Stimulated activated effector memory CD8-positive, alpha-beta T cell treated with anti-CD3 and anti-CD28 coated beads, Interleukin-12 subunit alpha, Interleukin-12 subunit beta, amount 100 ng/mL, for 72 hours (primary cell): ENCODE measurements around the gene KCTD4.
A peak's percentile ranks its signal among the peaks of the same experiment; 100 is the strongest.
"Not testable (repeated sequence)": the region's sequence is repeated elsewhere in the genome, so short reads cannot be mapped to it uniquely, and the experiment has no call there.

Experiments
- ATAC-seq: fragments of 150-1000 bp; cut with Tn5 transposase; 2 replicates; pipeline ENCODE4 v1.10.0; 2021
- DNase-seq, 2 donors: peaks; one replicate each; pipeline ENCODE4 v3.0.0; 2021 to 2022; ENCODE audit warnings: low spot score in 2 of 2
- H3K27ac Mint-ChIP-seq: one replicate; pipeline ENCODE4 v1.8.0; 2022; ENCODE audit warnings: mild to moderate bottlenecking, mixed read lengths
- H3K36me3 Mint-ChIP-seq: one replicate; pipeline ENCODE4 v1.8.0; 2022; ENCODE audit warnings: mild to moderate bottlenecking, mixed read lengths
- H3K4me1 Mint-ChIP-seq: one replicate; pipeline ENCODE4 v1.8.0; 2022; ENCODE audit warnings: mixed read lengths
- H3K4me3 Mint-ChIP-seq: one replicate; pipeline ENCODE4 v1.8.0; 2022; ENCODE audit warnings: mild to moderate bottlenecking, mixed read lengths
- H3K9me3 Mint-ChIP-seq: one replicate; pipeline ENCODE4 v1.8.0; 2022; ENCODE audit warnings: mixed read lengths

KCTD4 gene

GRCh38 chr13:45200701-45201232, at the start of gene KCTD4:
Gene KCTD4 (minus strand): TSS chr13:45201045. CDS start chr13:45194567, 6,478 bp downstream.
- no peaks in the 10 kb centered on the region for H3K9me3 Mint-ChIP-seq
- no peak within 1 kb of the TSS for H3K4me3 Mint-ChIP-seq
- peaks cover 11% of the 10 kb centered on the region for H3K36me3 Mint-ChIP-seq
- no peak within 1 kb of the TSS for H3K27ac Mint-ChIP-seq
- peaks cover 20% of the 10 kb centered on the region for H3K4me1 Mint-ChIP-seq
- DNase-seq (no peak), ATAC-seq (no peak)

- Mint-ChIP-seq H3K36me3 (peaks cover 26% of the 10 kb centered on the region), H3K4me1 (no peaks in the 10 kb centered on the region), H3K9me3 (no peaks in the 10 kb centered on the region), H3K27ac (no peak overlapping the region), H3K4me3 (no peak overlapping the region)
- ATAC-seq (no peak), DNase-seq (no peak)
Observed at GRCh38 chr13:45249662-45250061, 48.8 kb upstream of the KCTD4 start.

DNA sequence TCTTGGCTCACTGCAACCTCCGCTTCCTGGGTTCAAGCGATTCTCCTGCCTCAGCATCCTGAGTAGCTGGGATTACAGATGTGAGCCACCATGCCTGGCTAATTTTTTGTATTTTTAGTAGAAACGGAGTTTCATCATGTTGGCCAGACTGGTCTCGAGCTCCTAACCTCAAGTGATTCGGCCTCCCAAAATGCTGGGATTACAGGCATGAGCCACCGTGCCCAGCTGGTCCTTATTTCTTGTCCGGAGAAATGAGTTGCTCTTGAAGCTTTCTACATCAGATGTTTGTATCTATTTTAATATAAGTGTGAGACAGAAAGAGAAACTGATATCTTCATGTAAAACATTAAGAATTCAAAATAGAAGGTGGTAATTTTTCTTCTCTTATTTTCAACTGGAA, 43.9 kb upstream of the KCTD4 start:
- not testable (repeated sequence) for H3K4me1 Mint-ChIP-seq, H3K4me3 Mint-ChIP-seq, H3K9me3 Mint-ChIP-seq, DNase-seq, H3K36me3 Mint-ChIP-seq, H3K27ac Mint-ChIP-seq, ATAC-seq

DNA sequence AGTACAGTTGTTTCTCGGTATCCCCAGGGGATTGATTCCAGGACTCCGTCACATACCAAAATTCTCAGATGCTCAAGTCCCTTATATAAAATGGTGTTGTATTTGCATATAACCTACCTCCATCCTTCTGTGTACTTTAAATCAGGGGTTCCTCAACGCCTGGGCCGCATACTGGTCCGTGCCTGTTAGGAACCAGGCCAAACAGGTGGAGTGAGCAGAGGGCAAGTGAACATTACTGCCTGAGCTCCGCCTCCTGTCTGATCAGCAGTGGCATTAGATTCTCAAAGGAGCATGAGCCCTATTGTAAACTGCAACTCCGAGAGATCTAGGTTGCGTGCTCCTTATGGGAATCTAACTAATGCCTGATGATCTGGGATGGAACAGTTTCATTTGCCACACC, 42.2 kb upstream of the KCTD4 start:
- DNase-seq (no peak), ATAC-seq (no peak)
- H3K4me3 Mint-ChIP-seq, result no peak overlapping the region
- no peaks in the 10 kb centered on the region for H3K36me3 Mint-ChIP-seq
- no peaks in the 10 kb centered on the region for H3K4me1 Mint-ChIP-seq
- H3K27ac Mint-ChIP-seq, result no peak overlapping the region
- H3K9me3 Mint-ChIP-seq, result no peaks in the 10 kb centered on the region

GRCh38 chr13:45242524-45242923, 41.7 kb upstream of the KCTD4 start:
- Mint-ChIP-seq H3K9me3 (no peaks in the 10 kb centered on the region), H3K4me3 (no peak overlapping the region), H3K27ac (no peak overlapping the region), H3K4me1 (no peaks in the 10 kb centered on the region), H3K36me3 (no peaks in the 10 kb centered on the region)
- DNase-seq, result no peak
- no peak for ATAC-seq

DNA sequence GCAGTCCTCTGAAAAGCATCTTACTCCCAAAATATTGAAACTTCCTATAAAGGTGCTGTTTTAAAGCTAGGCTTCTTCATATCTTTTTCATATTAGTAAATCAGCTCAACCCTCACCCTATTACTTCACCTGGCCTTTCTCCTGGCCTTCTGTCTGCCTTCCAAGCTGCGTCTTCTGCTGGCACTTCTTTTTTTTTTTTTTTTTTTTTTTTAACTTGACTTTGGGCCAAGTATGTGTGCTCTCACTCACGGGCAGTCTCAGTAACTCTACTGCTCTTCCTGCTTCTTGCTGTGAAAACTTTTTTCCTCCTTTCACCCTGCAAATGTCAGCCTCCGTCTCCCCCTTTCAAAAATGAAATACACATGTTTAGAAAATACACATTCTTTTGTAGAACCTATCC, 41.2 kb upstream of the KCTD4 start:
- no peak overlapping the region for H3K4me3 Mint-ChIP-seq

GRCh38 chr13:45240143-45240542, 39.3 kb upstream of the KCTD4 start:
- DNase-seq (no peak), ATAC-seq (no peak)
- Mint-ChIP-seq H3K36me3 (no peaks in the 10 kb centered on the region), H3K9me3 (no peaks in the 10 kb centered on the region), H3K27ac (no peak overlapping the region), H3K4me3 (no peak overlapping the region), H3K4me1 (no peaks in the 10 kb centered on the region)

More for the DNA sequence above, 41.2 kb upstream of the KCTD4 start:
- DNase-seq (no peak), ATAC-seq (no peak)
- H3K36me3 Mint-ChIP-seq, result no peaks in the 10 kb centered on the region
- H3K4me1 Mint-ChIP-seq, result no peaks in the 10 kb centered on the region
- H3K27ac Mint-ChIP-seq, result no peak overlapping the region
- no peaks in the 10 kb centered on the region for H3K9me3 Mint-ChIP-seq

DNA sequence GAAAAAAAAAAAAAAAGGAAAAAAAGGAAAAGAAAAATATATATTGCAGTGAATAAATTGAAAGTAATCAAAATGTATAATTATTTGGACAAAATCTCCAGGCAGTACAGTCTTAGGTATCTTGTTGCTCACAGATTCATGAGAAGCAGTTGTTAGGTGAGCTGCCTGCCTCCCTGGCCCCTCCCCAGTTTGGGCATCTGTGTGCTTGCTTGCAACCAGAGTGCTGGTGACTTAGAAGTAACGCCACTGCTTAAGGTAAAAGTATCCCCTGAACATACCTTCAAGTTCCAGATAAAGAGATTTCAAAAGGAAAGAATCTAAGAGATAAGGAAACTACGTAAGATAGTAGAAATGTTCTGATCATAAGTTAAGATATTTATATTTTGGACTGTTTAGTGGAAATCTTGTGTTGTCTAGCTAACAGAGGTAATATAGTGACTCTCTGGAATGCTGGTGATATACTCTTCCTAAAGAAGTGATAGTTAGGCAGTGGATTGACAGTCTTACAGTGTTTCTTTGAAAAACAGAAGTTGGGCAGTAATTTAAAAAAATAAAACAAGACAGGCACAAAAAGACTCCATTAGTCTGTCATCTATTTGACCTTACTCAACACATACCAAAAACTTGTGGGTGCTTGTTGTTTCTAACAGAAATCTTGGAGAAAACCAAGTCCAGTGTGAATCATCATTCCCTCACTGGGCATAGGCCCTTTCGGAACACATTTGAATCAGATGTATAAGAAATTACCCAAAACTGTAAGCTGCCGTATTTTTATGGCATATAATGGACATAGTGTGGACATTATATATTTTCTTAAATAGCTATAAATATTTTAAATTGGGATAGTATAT, 38.3 kb upstream of the KCTD4 start:
- no peaks in the 10 kb centered on the region for H3K9me3 Mint-ChIP-seq
- H3K4me3 Mint-ChIP-seq, result no peak overlapping the region

DNA sequence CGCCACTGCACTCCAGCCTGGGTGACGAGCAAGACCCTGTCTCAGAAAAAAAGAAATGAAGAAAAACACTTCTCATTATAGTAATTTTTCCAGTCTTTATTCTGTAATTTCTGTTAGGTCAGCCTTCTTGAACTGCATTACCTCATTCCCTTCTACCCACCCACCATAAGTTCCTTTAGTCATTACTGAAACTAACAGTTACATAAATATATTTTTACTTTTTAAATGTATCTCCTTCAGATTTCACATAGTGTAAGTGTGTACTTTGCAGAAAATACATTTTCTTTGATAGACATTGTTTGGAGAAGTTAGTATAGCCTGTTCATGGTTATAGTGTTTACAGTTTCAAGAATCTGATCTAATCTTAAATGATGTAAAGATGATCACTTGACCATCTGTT, 31.7 kb upstream of the KCTD4 start:
- Mint-ChIP-seq H3K27ac (no peak overlapping the region), H3K9me3 (no peaks in the 10 kb centered on the region), H3K4me3 (no peak overlapping the region), H3K36me3 (peaks cover 6% of the 10 kb centered on the region), H3K4me1 (no peaks in the 10 kb centered on the region)
- ATAC-seq, result no peak
- no peak for DNase-seq

More for the DNA sequence above, 38.3 kb upstream of the KCTD4 start:
- DNase-seq (no peak), ATAC-seq (no peak)
- no peaks in the 10 kb centered on the region for H3K4me1 Mint-ChIP-seq
- no peaks in the 10 kb centered on the region for H3K36me3 Mint-ChIP-seq
- H3K27ac Mint-ChIP-seq, result no peak overlapping the region

- no peak for DNase-seq
- ATAC-seq, result no peak
- H3K27ac Mint-ChIP-seq, result no peak overlapping the region
- peaks cover 6% of the 10 kb centered on the region for H3K36me3 Mint-ChIP-seq
- H3K4me3 Mint-ChIP-seq, result no peak overlapping the region
- no peaks in the 10 kb centered on the region for H3K4me1 Mint-ChIP-seq
- no peaks in the 10 kb centered on the region for H3K9me3 Mint-ChIP-seq
Observed at GRCh38 chr13:45231722-45232121, 30.9 kb upstream of the KCTD4 start.

DNA sequence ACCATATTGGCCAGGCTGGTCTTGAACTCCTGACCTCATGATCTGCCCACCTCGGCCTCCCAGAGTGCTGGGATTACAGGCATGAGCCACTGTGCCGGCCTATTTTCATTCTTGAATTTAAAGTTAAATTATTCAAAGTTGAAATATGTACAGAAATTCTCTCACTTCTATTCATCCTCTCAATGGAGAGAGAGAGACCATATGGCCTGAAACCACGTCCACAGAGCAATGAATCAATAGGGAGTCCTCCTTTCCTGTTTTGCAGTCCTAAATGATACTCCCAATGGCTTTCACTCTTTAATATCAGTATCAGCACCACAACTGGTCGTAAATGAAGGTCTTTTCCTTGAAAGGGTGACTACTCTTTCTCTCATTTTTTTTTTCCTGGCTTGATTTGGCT, 30.5 kb upstream of the KCTD4 start:
- Mint-ChIP-seq H3K4me3 (no peak overlapping the region), H3K9me3 (no peaks in the 10 kb centered on the region), H3K4me1 (no peaks in the 10 kb centered on the region), H3K27ac (no peak overlapping the region), H3K36me3 (peaks cover 6% of the 10 kb centered on the region)
- no peak for ATAC-seq
- DNase-seq, result no peak

DNA sequence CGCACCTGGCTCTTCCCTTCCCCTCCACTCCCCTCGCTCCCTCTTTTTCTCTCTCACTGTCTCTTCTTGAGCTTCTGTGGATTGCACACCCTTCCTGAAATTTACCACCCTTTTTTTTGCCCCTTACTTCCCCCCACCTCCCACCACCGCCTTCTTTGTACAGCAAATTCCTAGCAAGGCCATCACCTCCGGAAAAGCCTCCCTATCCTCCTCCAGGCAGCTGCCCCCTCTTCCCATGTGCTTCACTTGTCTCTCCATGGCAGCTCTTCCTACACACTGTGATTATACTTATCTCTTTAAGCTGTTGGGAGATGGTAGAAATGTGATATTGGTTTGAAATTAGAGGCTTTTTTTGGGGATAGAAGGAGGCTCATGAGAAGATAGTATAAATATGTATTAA, 28.3 kb upstream of the KCTD4 start:
- no peak overlapping the region for H3K4me3 Mint-ChIP-seq
- H3K27ac Mint-ChIP-seq, result no peak overlapping the region
- no peak for DNase-seq
- no peaks in the 10 kb centered on the region for H3K4me1 Mint-ChIP-seq
- ATAC-seq, result no peak
- H3K9me3 Mint-ChIP-seq, result no peaks in the 10 kb centered on the region
- H3K36me3 Mint-ChIP-seq, result peaks cover 6% of the 10 kb centered on the region

DNA sequence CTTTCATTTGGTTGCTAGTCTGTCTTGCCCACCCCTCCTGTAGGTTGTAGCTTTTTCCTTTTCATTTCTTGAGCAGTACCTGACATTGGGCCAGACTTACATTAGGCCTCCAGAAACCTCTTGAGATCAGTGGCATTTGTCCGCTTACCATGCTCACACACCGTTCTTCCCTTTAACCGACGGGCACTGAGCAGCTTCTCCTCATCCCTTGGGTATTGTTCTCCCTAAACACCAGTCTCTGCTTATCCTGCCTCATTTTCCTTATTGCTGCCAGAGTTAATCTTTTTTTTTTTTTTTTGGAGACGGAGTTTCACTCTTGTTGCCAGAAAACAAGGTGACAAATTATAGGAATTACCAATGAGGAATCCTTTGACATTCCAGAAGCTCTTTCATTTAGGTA, 27.2 kb upstream of the KCTD4 start:
- H3K9me3 Mint-ChIP-seq, result no peaks in the 10 kb centered on the region
- peaks cover 6% of the 10 kb centered on the region for H3K36me3 Mint-ChIP-seq
- DNase-seq, result no peak
- no peaks in the 10 kb centered on the region for H3K4me1 Mint-ChIP-seq
- ATAC-seq, result no peak
- H3K27ac Mint-ChIP-seq, result no peak overlapping the region
- H3K4me3 Mint-ChIP-seq, result no peak overlapping the region

- DNase-seq (no peak), ATAC-seq (no peak)
- peaks cover 6% of the 10 kb centered on the region for H3K36me3 Mint-ChIP-seq
- no peaks in the 10 kb centered on the region for H3K9me3 Mint-ChIP-seq
- no peaks in the 10 kb centered on the region for H3K4me1 Mint-ChIP-seq
- H3K4me3 Mint-ChIP-seq, result no peak overlapping the region
- H3K27ac Mint-ChIP-seq, result peak overlapping the region; percentile 26
Observed at GRCh38 chr13:45226024-45226423, 25.2 kb upstream of the KCTD4 start.

GRCh38 chr13:45225370-45225769, 24.5 kb upstream of the KCTD4 start:
- Mint-ChIP-seq H3K4me1 (no peaks in the 10 kb centered on the region), H3K4me3 (no peak overlapping the region), H3K9me3 (no peaks in the 10 kb centered on the region), H3K27ac (no peak overlapping the region), H3K36me3 (peaks cover 6% of the 10 kb centered on the region)
- ATAC-seq (no peak), DNase-seq (no peak)

DNA sequence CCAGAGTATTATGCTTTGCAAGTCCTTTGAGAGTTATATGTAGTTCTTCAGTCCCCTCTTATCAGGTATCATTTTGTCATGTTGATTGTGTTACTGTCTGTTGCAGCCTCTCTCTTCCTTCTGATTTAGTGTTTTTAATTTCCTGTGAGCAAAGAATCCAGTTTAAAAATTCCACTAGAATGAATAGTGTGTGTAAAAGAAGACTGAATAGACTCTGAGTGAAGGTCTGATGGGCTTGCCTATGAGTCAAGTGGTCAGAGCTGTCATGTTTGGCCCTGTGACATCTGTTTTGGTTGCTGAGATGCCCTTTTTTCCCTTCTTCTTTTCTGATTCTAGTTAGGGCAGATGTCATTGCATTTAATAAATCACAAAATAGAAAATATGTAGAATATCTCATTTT, 23.3 kb upstream of the KCTD4 start:
- H3K4me1 Mint-ChIP-seq, result no peaks in the 10 kb centered on the region
- no peak overlapping the region for H3K27ac Mint-ChIP-seq
- no peak for ATAC-seq
- DNase-seq, result no peak
- no peak overlapping the region for H3K4me3 Mint-ChIP-seq
- H3K9me3 Mint-ChIP-seq, result no peaks in the 10 kb centered on the region
- peaks cover 6% of the 10 kb centered on the region for H3K36me3 Mint-ChIP-seq
